H9 (cell line): Measurements from ENCODE around the gene TNRC18. TPM values are rescaled to one million over a fixed set of nuclear protein-coding genes. Genes with fewer than 3 reads are reported as not detected.

Source experiments
- DNase-seq: peaks from one replicate; pipeline ENCODE4 v3.0.0-alpha.2; 2017
- H2AFZ ChIP-seq: one replicate; pipeline ENCODE4 v1.6.1; 2013; ENCODE audit warnings: mild to moderate bottlenecking, low read length, control low read depth, moderate library complexity
- H2AK5ac ChIP-seq: 2 replicates; pipeline ENCODE4 v1.6.1; 2013; ENCODE audit warnings: low read length, control low read depth, mixed read lengths; ENCODE audit not compliant: insufficient read length
- H2BK120ac ChIP-seq: one replicate; pipeline ENCODE4 v1.6.1; 2013; ENCODE audit warnings: low read depth, mild to moderate bottlenecking, low read length, control low read depth, inconsistent platforms; ENCODE audit not compliant: poor library complexity, severe bottlenecking
- H2BK12ac ChIP-seq: 2 replicates; pipeline ENCODE4 v1.6.1; 2013; ENCODE audit warnings: low read length, control low read depth, mixed read lengths, low read depth; ENCODE audit not compliant: insufficient read length
- H2BK15ac ChIP-seq: 2 replicates; pipeline ENCODE4 v1.6.1; 2013; ENCODE audit warnings: low read depth, low read length, control low read depth
- H2BK20ac ChIP-seq: one replicate; pipeline ENCODE4 v1.6.1; 2013; ENCODE audit warnings: low read depth, mild to moderate bottlenecking, low read length, control low read depth, inconsistent platforms; ENCODE audit not compliant: poor library complexity, severe bottlenecking
- H2BK5ac ChIP-seq: 2 replicates; pipeline ENCODE4 v1.6.1; 2013; ENCODE audit warnings: low read length, control low read depth, mixed read lengths; ENCODE audit not compliant: insufficient read length
- H3K14ac ChIP-seq: 2 replicates; pipeline ENCODE4 v1.6.1; 2013; ENCODE audit warnings: low read length, control low read depth; ENCODE audit not compliant: insufficient read depth
- H3K18ac ChIP-seq: 2 replicates; pipeline ENCODE4 v1.6.1; 2013; ENCODE audit warnings: low read depth, mild to moderate bottlenecking, mixed read lengths, low read length, control low read depth; ENCODE audit not compliant: insufficient read length
- H3K23ac ChIP-seq: 2 replicates; pipeline ENCODE4 v1.6.1; 2013; ENCODE audit warnings: low read length, control low read depth, mixed read lengths, low read depth; ENCODE audit not compliant: insufficient read length
- H3K23me2 ChIP-seq: 2 replicates; pipeline ENCODE4 v1.6.1; 2013; ENCODE audit warnings: low read depth, mild to moderate bottlenecking, mixed read lengths, low read length, control low read depth; ENCODE audit not compliant: insufficient read length, poor library complexity, severe bottlenecking
- H3K27ac ChIP-seq: 2 replicates; pipeline ENCODE4 v1.5.1; 2013; ENCODE audit warnings: low read length, control low read depth, mixed read lengths, low read depth; ENCODE audit not compliant: insufficient read length
- H3K27me3 ChIP-seq: 2 replicates; pipeline ENCODE4 v1.6.1; 2013; ENCODE audit warnings: low read length, control low read depth, inconsistent platforms; ENCODE audit not compliant: insufficient read depth
- H3K4ac ChIP-seq: 2 replicates; pipeline ENCODE4 v1.6.1; 2013; ENCODE audit warnings: low read depth, mild to moderate bottlenecking, control low read depth, inconsistent platforms, low read length, moderate library complexity
- H3K4me1 ChIP-seq: 2 replicates; pipeline ENCODE4 v1.6.1; 2013; ENCODE audit warnings: low read length, control low read depth, inconsistent platforms; ENCODE audit not compliant: insufficient read depth
- H3K4me2 ChIP-seq: 2 replicates; pipeline ENCODE4 v1.6.1; 2013; ENCODE audit warnings: low read length, control low read depth, mixed read lengths; ENCODE audit not compliant: insufficient read length, insufficient read depth
- H3K56ac ChIP-seq: 2 replicates; pipeline ENCODE4 v1.6.1; 2013; ENCODE audit warnings: low read depth, mild to moderate bottlenecking, mixed read lengths, low read length, control low read depth; ENCODE audit not compliant: insufficient read length
- H3K79me1 ChIP-seq: 2 replicates; pipeline ENCODE4 v1.6.1; 2013; ENCODE audit warnings: low read depth, mild to moderate bottlenecking, moderate library complexity, low read length, control low read depth, inconsistent platforms; ENCODE audit not compliant: insufficient read depth, poor library complexity, severe bottlenecking
- H3K79me2 ChIP-seq: 2 replicates; pipeline ENCODE4 v1.6.1; 2013; ENCODE audit warnings: low read length, control low read depth, inconsistent platforms; ENCODE audit not compliant: insufficient read depth
- H3K9ac ChIP-seq: 2 replicates; pipeline ENCODE4 v1.6.1; 2013; ENCODE audit warnings: low read length, control low read depth, mixed read lengths; ENCODE audit not compliant: insufficient read length; ENCODE audit errors: extremely low read depth
- H3K9me3 ChIP-seq: one replicate; pipeline ENCODE4 v1.6.1; 2013; ENCODE audit warnings: low read depth, low read length, inconsistent platforms; ENCODE audit not compliant: control insufficient read depth
- H3T11ph ChIP-seq: one replicate; pipeline ENCODE4 v1.6.1; 2013; ENCODE audit warnings: mild to moderate bottlenecking, low read length, control low read depth, inconsistent platforms
- H4K20me1 ChIP-seq: one replicate; pipeline ENCODE4 v1.6.1; 2013; ENCODE audit not compliant: control insufficient read depth, insufficient read length, insufficient read depth
- H4K5ac ChIP-seq: 2 replicates; pipeline ENCODE4 v1.6.1; 2013; ENCODE audit warnings: low read depth, mild to moderate bottlenecking, mixed read lengths, low read length, control low read depth; ENCODE audit not compliant: insufficient read length
- H4K8ac ChIP-seq: replicated peaks from 2 replicates; pipeline ENCODE4 v1.6.1; 2013; ENCODE audit warnings: low read length, control low read depth, mixed read lengths, low read depth; ENCODE audit not compliant: insufficient read length
- H4K91ac ChIP-seq: 2 replicates; pipeline ENCODE4 v1.6.1; 2013; ENCODE audit warnings: low read depth, mild to moderate bottlenecking, moderate library complexity, mixed read lengths, low read length, control low read depth; ENCODE audit not compliant: insufficient read length
- H3K27ac Mint-ChIP-seq, 3 experiments: 2 replicates in 2 of 3; 3 replicates in 1 of 3; pipeline ENCODE4 v1.8.0; 2020 to 2021; ENCODE audit warnings: mixed read lengths in 3 of 3, mild to moderate bottlenecking in 1 of 3, moderate library complexity in 1 of 3
- H3K27me3 Mint-ChIP-seq: 2 replicates; pipeline ENCODE4 v1.8.0; 2021; ENCODE audit warnings: low read depth, mild to moderate bottlenecking, moderate library complexity, mixed read lengths
- H3K36me3 Mint-ChIP-seq, 3 experiments: 2 replicates in 2 of 3; 3 replicates in 1 of 3; pipeline ENCODE4 v1.8.0; 2020 to 2021; ENCODE audit warnings: low read depth in 3 of 3, mixed read lengths in 3 of 3; ENCODE audit not compliant: insufficient read depth in 1 of 3
- H3K4me1 Mint-ChIP-seq, 2 experiments: 2 replicates each; pipeline ENCODE4 v1.8.0; 2020; ENCODE audit warnings: mixed read lengths in 2 of 2
- H3K4me3 Mint-ChIP-seq, 2 experiments: 2 replicates in 1 of 2; 3 replicates in 1 of 2; pipeline ENCODE4 v1.8.0; 2020 to 2021; ENCODE audit warnings: mild to moderate bottlenecking in 2 of 2, mixed read lengths in 2 of 2, moderate library complexity in 1 of 2
- H3K9me3 Mint-ChIP-seq, 2 experiments: 2 replicates in 1 of 2; 3 replicates in 1 of 2; pipeline ENCODE4 v1.8.0; 2020; ENCODE audit warnings: mild to moderate bottlenecking in 2 of 2, mixed read lengths in 2 of 2, moderate library complexity in 1 of 2
- WGBS: extraction: QIAGEN DNeasy Blood & Tissue Kit; methylation state at CpG from one replicate; pipeline ENCODE4 v1.1.7; 2013; ENCODE audit warnings: missing lambda C conversion rate, low lambda C conversion rate, mixed read lengths; ENCODE audit not compliant: insufficient read length; ENCODE audit errors: extremely low coverage; 5-methylcytosine and 5-hydroxymethylcytosine counted together
- total RNA-seq: library from RNA; stranded (reverse); gene quantifications from 2 replicates; pipeline ENCODE4 v1.2.1, GENCODE V29; 2021
- TF ChIP-seq, protein P1 (sequence below): fragments of 200-600 bp; sonication (generic); conservative IDR thresholded peaks from 3 replicates; pipeline ENCODE4 v1.8.0; 2021; ENCODE audit warnings: antibody characterized with exemption, mild to moderate bottlenecking

TNRC18 gene
- total RNA-seq, 1 experiment from 2014 or later: 21.2 TPM

- Histone ChIP-seq H4K5ac (no peak overlapping the region), H3K4me1 (no peaks in the 10 kb centered on the region), H3K79me2 (no peaks in the 10 kb centered on the region), H3K27ac (no peak overlapping the region), H2BK20ac (no peak overlapping the region), H3K4ac (no peak overlapping the region), H2BK12ac (no peak overlapping the region), H3T11ph (no peak overlapping the region), H2BK120ac (no peak overlapping the region), H3K23ac (no peak overlapping the region), H3K27me3 (no peaks in the 10 kb centered on the region), H3K18ac (no peak overlapping the region), H2BK15ac (no peak overlapping the region), H3K79me1 (no peaks in the 10 kb centered on the region), H4K91ac (no peak overlapping the region), H2AK5ac (no peak overlapping the region), H2AFZ (no peak overlapping the region), H3K9me3 (no peaks in the 10 kb centered on the region), H4K20me1 (no peaks in the 10 kb centered on the region), H3K23me2 (no peaks in the 10 kb centered on the region), H3K9ac (no peak overlapping the region), H3K4me2 (no peak overlapping the region), H3K56ac (no peak overlapping the region), H3K14ac (no peak overlapping the region; the same call in 1 of the 2 replicates), H4K8ac (no peak overlapping the region), H2BK5ac (no peak overlapping the region)
- Mint-ChIP-seq H3K27ac (no peak overlapping the region), H3K27me3 (peaks cover 5% of the 10 kb centered on the region), H3K36me3 (no peaks in the 10 kb centered on the region), H3K9me3 (no peaks in the 10 kb centered on the region), H3K4me3 (no peak overlapping the region), H3K4me1 (peaks cover 18 to 31% of the 10 kb centered on the region in 2 experiments)
- peak; percentile 60 for DNase-seq
- TF ChIP-seq, protein P1, sequence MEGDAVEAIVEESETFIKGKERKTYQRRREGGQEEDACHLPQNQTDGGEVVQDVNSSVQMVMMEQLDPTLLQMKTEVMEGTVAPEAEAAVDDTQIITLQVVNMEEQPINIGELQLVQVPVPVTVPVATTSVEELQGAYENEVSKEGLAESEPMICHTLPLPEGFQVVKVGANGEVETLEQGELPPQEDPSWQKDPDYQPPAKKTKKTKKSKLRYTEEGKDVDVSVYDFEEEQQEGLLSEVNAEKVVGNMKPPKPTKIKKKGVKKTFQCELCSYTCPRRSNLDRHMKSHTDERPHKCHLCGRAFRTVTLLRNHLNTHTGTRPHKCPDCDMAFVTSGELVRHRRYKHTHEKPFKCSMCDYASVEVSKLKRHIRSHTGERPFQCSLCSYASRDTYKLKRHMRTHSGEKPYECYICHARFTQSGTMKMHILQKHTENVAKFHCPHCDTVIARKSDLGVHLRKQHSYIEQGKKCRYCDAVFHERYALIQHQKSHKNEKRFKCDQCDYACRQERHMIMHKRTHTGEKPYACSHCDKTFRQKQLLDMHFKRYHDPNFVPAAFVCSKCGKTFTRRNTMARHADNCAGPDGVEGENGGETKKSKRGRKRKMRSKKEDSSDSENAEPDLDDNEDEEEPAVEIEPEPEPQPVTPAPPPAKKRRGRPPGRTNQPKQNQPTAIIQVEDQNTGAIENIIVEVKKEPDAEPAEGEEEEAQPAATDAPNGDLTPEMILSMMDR: no peak
- WGBS: no CpG with 5 or more reads among the region's 15 CpGs
These were observed 24.9 kb upstream of the TNRC18 start for GRCh38 chr7:5448378-5449037.
